Brain microvascular endothelial cell (primary cell): ENCODE data around the gene MYH2.

ENCODE experiments used
- DNase-seq: peaks from one replicate; pipeline ENCODE4 v3.0.0-alpha.2; 2020
- H3K27ac ChIP-seq: fragments of 250-450 bp; sonication (Bioruptor Pico); 2 replicates; pipeline ENCODE4 v1.5.1; 2020; ENCODE audit warnings: mild to moderate bottlenecking, moderate library complexity
- H3K27me3 ChIP-seq: fragments of 250-450 bp; sonication (Bioruptor Pico); replicated peaks from 2 replicates; pipeline ENCODE4 v1.5.1; 2020; ENCODE audit warnings: mild to moderate bottlenecking
- H3K36me3 ChIP-seq: fragments of 250-450 bp; sonication (Bioruptor Pico); replicated peaks from 2 replicates; pipeline ENCODE4 v1.5.1; 2020; ENCODE audit warnings: mild to moderate bottlenecking
- H3K4me3 ChIP-seq: 2 replicates; pipeline ENCODE4 v1.5.1; 2011; ENCODE audit warnings: low read depth, mild to moderate bottlenecking, control low read depth, low read length, moderate library complexity
- CTCF ChIP-seq: IDR thresholded peaks from 2 replicates; pipeline ENCODE4 v1.5.1; 2011; ENCODE audit warnings: low read depth, mild to moderate bottlenecking, moderate library complexity, low read length, control low read depth, inconsistent platforms; ENCODE audit errors: missing control alignments
- in situ Hi-C: cut with HindIII; loops from 2 replicates; pipeline ENCODE4 v1.10.0; 2017; ENCODE audit warnings: low sequenced_read_pairs, low pct_ligation_motif_present

Gene MYH2

GRCh38 chr17:10579270-10579669, 29.8 kb upstream of the MYH2 start:
- TF ChIP-seq CTCF, result no peak
- H3K4me3 ChIP-seq, result no peak overlapping the region
- in situ Hi-C loops, result no loop called here
- no peaks in the 10 kb centered on the region for H3K36me3 ChIP-seq
- H3K27ac ChIP-seq, result no peak overlapping the region
- no peak for DNase-seq
- H3K27me3 ChIP-seq, result no peaks in the 10 kb centered on the region

GRCh38 chr17:10574324-10574723, 24.9 kb upstream of the MYH2 start:
- Histone ChIP-seq H3K27ac (no peak overlapping the region), H3K36me3 (no peaks in the 10 kb centered on the region), H3K4me3 (no peak overlapping the region), H3K27me3 (no peaks in the 10 kb centered on the region)
- no peak for DNase-seq
- no peak for TF ChIP-seq CTCF
- in situ Hi-C loops, result no loop called here

GRCh38 chr17:10563991-10564660, 14.7 kb upstream of the MYH2 start:
- Histone ChIP-seq H3K27ac (no peak overlapping the region), H3K27me3 (no peaks in the 10 kb centered on the region), H3K4me3 (no peak overlapping the region), H3K36me3 (no peaks in the 10 kb centered on the region)
- in situ Hi-C loops, result no loop called here
- no peak for TF ChIP-seq CTCF
- no peak for DNase-seq

- no peaks in the 10 kb centered on the region for H3K36me3 ChIP-seq
- H3K4me3 ChIP-seq, result no peak overlapping the region
- in situ Hi-C loops, result no loop called here
- TF ChIP-seq CTCF, result no peak
- H3K27me3 ChIP-seq, result no peaks in the 10 kb centered on the region
- no peak overlapping the region for H3K27ac ChIP-seq
- DNase-seq, result no peak
Measured at GRCh38 chr17:10558049-10558448, 8.6 kb upstream of the MYH2 start.

- TF ChIP-seq CTCF, result no peak
- Histone ChIP-seq H3K27ac (no peak overlapping the region), H3K4me3 (no peak overlapping the region), H3K27me3 (no peaks in the 10 kb centered on the region), H3K36me3 (no peaks in the 10 kb centered on the region)
- DNase-seq, result no peak
- in situ Hi-C loops, result no loop called here
Measured at GRCh38 chr17:10557422-10557821, 8.0 kb upstream of the MYH2 start.

GRCh38 chr17:10556301-10557005, 7.0 kb upstream of the MYH2 start:
- in situ Hi-C loops, result no loop called here
- DNase-seq, result no peak
- Histone ChIP-seq H3K27me3 (no peaks in the 10 kb centered on the region), H3K27ac (no peak overlapping the region), H3K36me3 (no peaks in the 10 kb centered on the region), H3K4me3 (no peak overlapping the region)
- no peak for TF ChIP-seq CTCF
